ENCODE data around the gene PAQR5.
A peak's percentile ranks its signal among the peaks of the same experiment; 100 is the strongest.

PAQR5 gene, protein sequence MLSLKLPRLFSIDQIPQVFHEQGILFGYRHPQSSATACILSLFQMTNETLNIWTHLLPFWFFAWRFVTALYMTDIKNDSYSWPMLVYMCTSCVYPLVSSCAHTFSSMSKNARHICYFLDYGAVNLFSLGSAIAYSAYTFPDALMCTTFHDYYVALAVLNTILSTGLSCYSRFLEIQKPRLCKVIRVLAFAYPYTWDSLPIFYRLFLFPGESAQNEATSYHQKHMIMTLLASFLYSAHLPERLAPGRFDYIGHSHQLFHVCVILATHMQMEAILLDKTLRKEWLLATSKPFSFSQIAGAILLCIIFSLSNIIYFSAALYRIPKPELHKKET

DNA sequence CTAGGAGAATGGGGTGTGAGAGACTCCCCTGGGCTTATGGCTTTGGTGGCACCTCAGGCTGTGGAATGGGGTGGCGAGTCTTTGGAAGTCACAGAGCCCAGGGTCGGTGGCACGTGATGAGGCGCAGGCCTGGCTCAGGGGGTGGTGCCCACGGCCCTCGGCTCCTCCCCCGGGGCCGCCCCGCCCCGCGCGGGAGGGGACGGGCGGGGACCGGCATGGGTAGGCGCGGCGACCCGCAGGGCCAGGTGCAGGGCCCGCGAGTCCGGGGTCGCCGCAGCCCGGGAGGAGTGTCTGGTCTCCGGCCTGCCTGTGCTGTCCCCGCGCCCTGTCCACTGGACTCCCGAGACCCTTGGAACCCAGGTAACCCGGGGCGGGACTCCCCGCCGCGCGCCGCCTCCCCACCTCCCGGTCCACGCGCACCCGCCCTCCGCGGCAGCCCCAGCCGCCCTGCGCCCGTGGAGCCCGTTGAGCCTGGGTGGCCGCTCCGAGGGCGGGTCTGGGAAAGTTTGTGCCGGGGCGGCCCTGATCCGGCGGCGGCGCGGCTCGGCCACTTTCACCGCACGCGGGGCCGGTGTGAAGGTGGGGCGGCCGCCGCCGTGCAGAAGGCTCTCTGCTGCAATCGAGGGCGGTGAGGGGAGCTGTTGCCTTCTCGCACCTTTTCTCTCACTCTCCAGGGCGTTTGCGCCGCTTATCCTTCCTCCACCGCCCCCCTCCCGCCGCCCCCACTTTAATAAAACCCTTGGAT, at the start of gene PAQR5:
TSS of gene PAQR5 (plus strand) at position 216 of the 745 bp plus-strand sequence. CDS start 61,169 bp downstream, outside the sequence.
- DNase-seq (ENCODE audit: low spot score) = peak; percentile 49
- in situ Hi-C loops (cut with MboI; ENCODE audit: low pct_unique_long_range_greater_than_20kb, low sequenced_read_pairs, unreplicated experiment) = no loop called here
- TF ChIP-seq, protein P1, sequence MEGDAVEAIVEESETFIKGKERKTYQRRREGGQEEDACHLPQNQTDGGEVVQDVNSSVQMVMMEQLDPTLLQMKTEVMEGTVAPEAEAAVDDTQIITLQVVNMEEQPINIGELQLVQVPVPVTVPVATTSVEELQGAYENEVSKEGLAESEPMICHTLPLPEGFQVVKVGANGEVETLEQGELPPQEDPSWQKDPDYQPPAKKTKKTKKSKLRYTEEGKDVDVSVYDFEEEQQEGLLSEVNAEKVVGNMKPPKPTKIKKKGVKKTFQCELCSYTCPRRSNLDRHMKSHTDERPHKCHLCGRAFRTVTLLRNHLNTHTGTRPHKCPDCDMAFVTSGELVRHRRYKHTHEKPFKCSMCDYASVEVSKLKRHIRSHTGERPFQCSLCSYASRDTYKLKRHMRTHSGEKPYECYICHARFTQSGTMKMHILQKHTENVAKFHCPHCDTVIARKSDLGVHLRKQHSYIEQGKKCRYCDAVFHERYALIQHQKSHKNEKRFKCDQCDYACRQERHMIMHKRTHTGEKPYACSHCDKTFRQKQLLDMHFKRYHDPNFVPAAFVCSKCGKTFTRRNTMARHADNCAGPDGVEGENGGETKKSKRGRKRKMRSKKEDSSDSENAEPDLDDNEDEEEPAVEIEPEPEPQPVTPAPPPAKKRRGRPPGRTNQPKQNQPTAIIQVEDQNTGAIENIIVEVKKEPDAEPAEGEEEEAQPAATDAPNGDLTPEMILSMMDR (IDR thresholded peaks at IDR 0.05; ENCODE audit: extremely low read depth, insufficient read depth, missing control alignments) = no peak

DNA sequence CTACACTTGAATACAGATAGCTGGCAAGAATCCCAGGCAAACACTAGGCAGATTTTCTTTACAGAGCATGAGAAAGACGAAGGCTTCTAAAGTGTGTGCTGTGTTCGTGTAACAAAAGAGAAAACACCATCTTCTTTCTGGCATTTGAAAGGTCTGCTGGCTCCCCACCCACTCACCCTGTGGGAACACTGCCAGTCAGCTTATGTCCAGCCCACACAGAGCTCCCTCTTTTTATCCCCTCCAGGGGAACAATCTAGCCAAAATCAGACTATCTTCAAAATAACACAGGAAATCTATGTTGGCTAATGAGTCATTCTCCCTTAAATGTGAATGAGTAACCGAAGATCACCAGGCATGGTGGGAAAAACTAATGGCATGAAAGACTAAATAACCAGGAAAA, 45.6 kb upstream of the PAQR5 start:
- in situ Hi-C loops (cut with MboI; ENCODE audit: low pct_unique_long_range_greater_than_20kb, low sequenced_read_pairs, unreplicated experiment) = loop anchor here (25.0 kb wide), 1 partner anchor 191 kb away; no protein-coding TSS in a partner anchor
- TF ChIP-seq, protein P1 (IDR thresholded peaks at IDR 0.05; ENCODE audit: extremely low read depth, insufficient read depth, missing control alignments) = no peak
- DNase-seq (ENCODE audit: low spot score) = no peak

DNA sequence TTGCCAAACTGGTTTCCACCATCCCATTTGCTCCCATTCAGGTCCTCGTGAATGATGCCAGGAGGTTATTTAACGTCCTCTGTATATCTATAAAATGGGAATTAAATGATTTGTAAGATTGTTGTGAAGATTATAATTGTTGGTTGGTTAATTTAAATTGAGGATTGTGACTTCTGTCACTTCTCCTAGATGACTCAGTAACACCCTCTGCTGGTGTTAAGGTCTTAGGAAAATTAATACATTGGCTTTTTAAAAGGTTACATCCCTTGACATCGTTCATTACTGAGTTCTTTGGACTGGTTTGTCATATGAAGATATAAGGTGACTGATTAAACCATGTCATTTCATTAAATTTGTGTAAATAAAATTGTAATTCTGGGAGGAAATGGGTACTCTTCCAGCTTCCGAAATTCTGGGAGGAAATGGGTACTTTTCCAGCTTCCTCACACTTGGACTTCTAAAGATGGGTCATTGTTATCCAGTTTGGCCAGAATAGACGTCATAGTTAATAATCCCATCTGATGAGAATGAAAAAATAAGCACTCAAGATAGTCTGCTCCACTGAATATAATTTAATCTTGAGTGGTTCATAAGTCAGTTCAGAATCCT, 33.3 kb upstream of the PAQR5 start:
- no peak for DNase-seq (ENCODE audit: low spot score)
- in situ Hi-C loops (cut with MboI; ENCODE audit: low pct_unique_long_range_greater_than_20kb, low sequenced_read_pairs, unreplicated experiment) = loop anchor here (25.0 kb wide), 1 partner anchor 203 kb away; no protein-coding TSS in a partner anchor

DNA sequence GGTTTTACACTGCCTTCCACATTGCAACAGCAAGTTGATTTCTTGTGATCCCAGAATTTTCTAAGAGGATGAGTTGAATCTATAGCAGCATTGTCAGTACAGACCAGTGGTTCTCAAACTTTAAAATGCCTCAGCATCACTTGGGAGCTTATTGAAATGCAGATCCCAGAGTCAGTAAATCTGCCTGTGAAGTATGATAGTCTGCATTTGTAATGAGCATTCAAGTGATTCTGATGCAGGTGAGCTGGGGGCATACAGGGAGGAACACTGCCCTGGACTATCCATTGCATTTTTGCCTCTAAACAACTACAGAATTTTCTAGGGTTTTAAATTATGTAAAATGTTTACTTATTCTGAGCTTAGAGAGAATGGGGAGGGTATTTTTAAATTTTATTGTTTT, 27.5 kb upstream of the PAQR5 start:
- TF ChIP-seq, protein P1 (IDR thresholded peaks at IDR 0.05; ENCODE audit: extremely low read depth, insufficient read depth, missing control alignments) = no peak
- no peak for DNase-seq (ENCODE audit: low spot score)
- in situ Hi-C loops (cut with MboI; ENCODE audit: low pct_unique_long_range_greater_than_20kb, low sequenced_read_pairs, unreplicated experiment) = loop anchor here (25.0 kb wide), 1 partner anchor 209 kb away; no protein-coding TSS in a partner anchor

More for the DNA sequence above, 33.3 kb upstream of the PAQR5 start:
- TF ChIP-seq, protein P1 (IDR thresholded peaks at IDR 0.05; ENCODE audit: extremely low read depth, insufficient read depth, missing control alignments) = peak; percentile 37

DNA sequence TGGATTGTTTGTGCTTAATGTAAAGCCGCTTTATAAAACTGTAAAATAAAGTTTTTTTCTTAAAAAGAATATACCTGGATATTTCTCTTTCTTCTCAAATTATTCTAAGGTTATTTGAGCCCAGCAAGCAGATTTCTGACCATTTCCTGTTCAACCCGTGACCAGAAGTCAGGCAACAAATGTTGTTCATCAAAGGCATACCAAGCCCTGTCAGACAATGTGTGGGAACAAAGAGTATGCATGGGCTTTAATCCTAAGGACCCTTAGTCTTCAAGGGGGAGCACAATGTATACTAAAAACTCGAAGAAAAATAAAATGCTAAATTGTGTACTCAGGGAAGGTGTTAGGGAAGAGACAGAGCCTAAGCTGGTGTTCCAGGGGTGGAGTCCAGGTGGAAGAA, 26.6 kb upstream of the PAQR5 start:
- in situ Hi-C loops (cut with MboI; ENCODE audit: low pct_unique_long_range_greater_than_20kb, low sequenced_read_pairs, unreplicated experiment) = loop anchor here (25.0 kb wide), 1 partner anchor 210 kb away; no protein-coding TSS in a partner anchor
- TF ChIP-seq, protein P1 (IDR thresholded peaks at IDR 0.05; ENCODE audit: extremely low read depth, insufficient read depth, missing control alignments) = no peak
- no peak for DNase-seq (ENCODE audit: low spot score)

DNA sequence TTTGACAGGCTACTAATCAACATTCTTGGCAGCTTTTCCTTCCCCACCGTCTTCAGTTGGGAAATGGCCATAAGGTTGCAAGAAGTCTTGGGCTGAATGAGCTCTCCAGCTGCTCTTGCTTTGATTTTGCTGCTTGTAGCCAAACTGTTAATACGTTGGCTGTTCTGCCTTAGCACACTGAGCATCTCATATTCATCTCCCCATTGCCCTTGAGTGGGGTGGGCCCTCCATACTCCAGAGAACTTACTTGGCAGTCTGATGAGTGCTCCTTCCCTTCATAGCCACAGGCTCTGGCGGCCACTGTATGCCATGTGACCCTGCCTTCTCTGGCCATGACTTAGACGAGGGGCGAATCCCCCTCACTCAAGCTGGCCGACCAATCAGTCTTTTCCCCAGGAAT, 25.8 kb upstream of the PAQR5 start:
- TF ChIP-seq, protein P1 (IDR thresholded peaks at IDR 0.05; ENCODE audit: extremely low read depth, insufficient read depth, missing control alignments) = no peak
- DNase-seq (ENCODE audit: low spot score) = no peak
- in situ Hi-C loops (cut with MboI; ENCODE audit: low pct_unique_long_range_greater_than_20kb, low sequenced_read_pairs, unreplicated experiment) = loop anchor here (25.0 kb wide), 1 partner anchor 211 kb away; no protein-coding TSS in a partner anchor
